Heart left ventricle (tissue), 13 donors: Measurements from ENCODE around the gene PALLD.

Source experiments
- CTCF ChIP-seq, 12 donors: fragments of 200-600 bp; sonication (generic) in 4 of 12; IDR thresholded peaks; one replicate each; pipeline versions ENCODE4 v1.5.0 to v1.8.0; 2018 to 2022; ENCODE audit warnings: antibody characterized with exemption in 12 of 12, mild to moderate bottlenecking in 5 of 12
- POLR2A ChIP-seq, 2 donors: fragments of 450-650 bp; IDR thresholded peaks; one replicate each; pipeline ENCODE4 v1.6.1; 2017; ENCODE audit warnings: antibody characterized with exemption in 2 of 2, mild to moderate bottlenecking in 2 of 2, moderate library complexity in 2 of 2
- donor health status: ischemic (EF 13 %, LVEDD 7.1; RV severe dilation, severe dysfunction).
- donor health status: DM: no; HTN: yes; CAD: no.
- donor health status: DM: no; HTN: no; CAD: no.
- donor health status: ischemic (EF 25% LVEDD 6.9; RV normal size, moderate dysfunction).
- donor health status: ischemic (EF 25% LVEDD 5.7; RV mildly dilated, moderate dysfunction).
- donor health status: ischemic (EF 35%, LVEDD 5.7; RV mildly dilated, moderate dysfunction).
- donor health status: nonischemic (EF 11% LVEDD 7.7; RV severe dilation, severe dysfunction).
- donor health status: DM: yes; HTN: yes; CAD: no.
- donor health status: PGD.
- donor health status: ischemic (EF 29% LVEDD 5.4; RV normal size, mild dysfunction).
- donor health status: nonischemic (EF 23%, LVEDD 6.1; RV moderate dilation, normal function).

GRCh38 chr4:168826620-168827019, 329.8 kb downstream of the PALLD start:
- TF ChIP-seq POLR2A (IDR thresholded peaks at IDR 0.05): no peak
- TF ChIP-seq CTCF (IDR thresholded peaks at IDR 0.05): no peak
